ENCODE data around the gene TBC1D3.
"Not testable (repeated sequence)": the region's sequence is repeated elsewhere in the genome, so short reads cannot be mapped to it uniquely, and the experiment has no call there.

- not testable (repeated sequence) for TF ChIP-seq ZNF512 (CRISPR knock-in tag; IDR thresholded peaks at IDR 0.05; ENCODE audit: borderline replicate concordance); MAX (CRISPR knock-in tag; IDR thresholded peaks at IDR 0.05); TP53 (CRISPR knock-in tag; IDR thresholded peaks at IDR 0.05); ESRRA (CRISPR knock-in tag; IDR thresholded peaks at IDR 0.05; ENCODE audit: borderline replicate concordance); ELF4 (CRISPR knock-in tag; IDR thresholded peaks at IDR 0.05; ENCODE audit: low read depth); CTCF (IDR thresholded peaks at IDR 0.05); ATF6 (CRISPR knock-in tag; IDR thresholded peaks at IDR 0.05); RELA (CRISPR knock-in tag; IDR thresholded peaks at IDR 0.05; ENCODE audit: borderline replicate concordance); TCF7 (CRISPR knock-in tag; IDR thresholded peaks at IDR 0.05; ENCODE audit: low read depth); E2F4 (CRISPR knock-in tag; IDR thresholded peaks at IDR 0.05; ENCODE audit: borderline replicate concordance, low read depth); GRHL2 (CRISPR knock-in tag; IDR thresholded peaks at IDR 0.05; ENCODE audit: insufficient replicate concordance, severe bottlenecking); USF2 (CRISPR knock-in tag; IDR thresholded peaks at IDR 0.05); NR3C1 (CRISPR knock-in tag; conservative IDR thresholded peaks at IDR 0.05; ENCODE audit: low read depth); ZNF263 (CRISPR knock-in tag; IDR thresholded peaks at IDR 0.05; ENCODE audit: low read depth)
Measured at GRCh38 chr17:38225844-38226495, 33.6 kb upstream of the TBC1D3 start.

Measured in WTC11 (cell line).